CD4-positive, alpha-beta memory T cell (primary cell): ENCODE measurements around the gene CCL26. TPM values are rescaled to one million over a fixed set of nuclear protein-coding genes. Genes with fewer than 3 reads are reported as not detected.
"Not testable (repeated sequence)": the region's sequence is repeated elsewhere in the genome, so short reads cannot be mapped to it uniquely, and the experiment has no call there.

Experiments used
- CTCF ChIA-PET: fragments of 350-600 bp; sonication (Branson Sonifier 250); formaldehyde crosslinking; loops from one replicate; lab custom pipeline; 2021; ENCODE audit warnings: inconsistent platforms; ENCODE audit not compliant: partially characterized antibody; lab: Charles Lee
- POLR2A ChIA-PET: fragments of 350-600 bp; sonication (Branson Sonifier 250); formaldehyde crosslinking; loops from one replicate; lab custom pipeline; 2021; ENCODE audit not compliant: partially characterized antibody; lab: Charles Lee
- DNase-seq, 5 donors: peaks; one replicate each; pipeline versions ENCODE4 v3.0.0 to v3.0.0-alpha.2; 2020 to 2022; ENCODE audit warnings: mixed read lengths in 1 of 5
- H3K27ac ChIP-seq: one replicate; pipeline ENCODE4 v1.7.0; 2013; ENCODE audit warnings: low read depth, low read length
- H3K27me3 ChIP-seq: 2 replicates; pipeline ENCODE4 v1.7.0; 2013; ENCODE audit warnings: mild to moderate bottlenecking, low read length, moderate library complexity; ENCODE audit not compliant: insufficient read depth
- H3K36me3 ChIP-seq: 2 replicates; pipeline ENCODE4 v1.7.0; 2013; ENCODE audit warnings: mild to moderate bottlenecking, low read length, moderate library complexity; ENCODE audit not compliant: insufficient read depth
- H3K4me1 ChIP-seq: 2 replicates; pipeline ENCODE4 v1.7.0; 2013; ENCODE audit warnings: mild to moderate bottlenecking, low read length, moderate library complexity; ENCODE audit not compliant: insufficient read depth
- H3K4me3 ChIP-seq, 2 donors: one replicate each; pipeline ENCODE4 v1.7.0; 2013; ENCODE audit warnings: low read length in 2 of 2, mild to moderate bottlenecking in 1 of 2
- H3K9me3 ChIP-seq, 2 donors: one replicate each; pipeline ENCODE4 v1.7.0; 2013; ENCODE audit warnings: low read length in 2 of 2, control low read depth in 1 of 2; ENCODE audit not compliant: control insufficient read depth in 1 of 2
- H3K27ac Mint-ChIP-seq, 7 donors: one replicate each; pipeline ENCODE4 v1.8.0; 2020 to 2021; ENCODE audit warnings: mixed read lengths in 7 of 7, mild to moderate bottlenecking in 6 of 7, inconsistent platforms in 3 of 7, moderate library complexity in 3 of 7
- H3K27me3 Mint-ChIP-seq, 2 donors: one replicate each; pipeline ENCODE4 v1.8.0; 2020 to 2021; ENCODE audit warnings: mixed read lengths in 2 of 2
- H3K36me3 Mint-ChIP-seq, 2 donors: one replicate each; pipeline ENCODE4 v1.8.0; 2020 to 2021; ENCODE audit warnings: mixed read lengths in 2 of 2, inconsistent platforms in 1 of 2, mild to moderate bottlenecking in 1 of 2
- H3K4me1 Mint-ChIP-seq, 4 donors: one replicate each; pipeline ENCODE4 v1.8.0; 2020 to 2021; ENCODE audit warnings: mixed read lengths in 4 of 4, mild to moderate bottlenecking in 1 of 4
- H3K4me3 Mint-ChIP-seq, 8 donors: one replicate each; pipeline ENCODE4 v1.8.0; 2020 to 2021; ENCODE audit warnings: mixed read lengths in 8 of 8, mild to moderate bottlenecking in 7 of 8, moderate library complexity in 6 of 8, inconsistent platforms in 3 of 8
- H3K9me3 Mint-ChIP-seq, 8 donors: one replicate each; pipeline ENCODE4 v1.8.0; 2020 to 2021; ENCODE audit warnings: mixed read lengths in 8 of 8, mild to moderate bottlenecking in 5 of 8, inconsistent platforms in 3 of 8, moderate library complexity in 1 of 8
- intact Hi-C: fragments of 100-400 bp; cut with micrococcal nuclease; formaldehyde crosslinking; loops from one replicate; pipeline ENCODE4 v1.15.1; 2023
- polyA plus RNA-seq, 2 donors: library from polyadenylated mRNA; unstranded; fragments of 300-500 nt; fragmentation: Illumina TruSeq; gene quantifications; one replicate each; pipeline ENCODE4 v1.2.3, GENCODE V29; 2021
- total RNA-seq, 2 experiments: library from RNA; stranded (reverse); gene quantifications; one replicate each; pipeline ENCODE4 v1.2.3, GENCODE V29; 2021

CCL26 gene
- total and polyA plus RNA-seq, 4 experiments from 2014 or later: not detected

DNA sequence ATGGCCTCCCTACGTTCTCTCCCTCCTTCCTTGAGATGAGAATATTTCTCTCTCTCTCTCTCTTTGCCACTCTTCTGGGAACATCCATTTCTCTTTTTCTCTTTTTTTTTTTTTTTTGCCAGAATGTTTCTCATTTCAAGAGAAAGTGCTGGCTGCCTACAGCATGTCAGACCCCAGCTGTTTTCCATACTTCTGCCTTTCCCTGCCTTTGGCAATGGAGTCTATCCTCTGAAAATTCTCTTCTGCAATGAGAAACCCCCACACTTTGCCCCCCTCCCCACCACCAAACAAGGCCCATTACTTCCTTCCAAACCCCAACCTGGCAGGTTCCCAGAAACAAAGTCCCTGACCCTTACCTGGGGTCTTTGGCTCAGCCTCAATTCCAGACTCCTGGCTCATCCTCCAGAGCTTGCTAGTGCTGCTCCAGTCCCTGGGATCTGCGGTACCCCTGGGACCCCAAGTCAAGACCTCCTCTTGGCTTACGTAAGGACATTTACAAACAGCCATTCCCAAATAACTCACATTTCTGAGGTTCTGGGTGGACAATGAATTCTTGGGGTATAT, 17.4 kb upstream of the CCL26 start:
- no peak overlapping the region for H3K4me3 ChIP-seq
- H3K4me1 ChIP-seq: no peaks in the 10 kb centered on the region
- no peak for DNase-seq
- no peak overlapping the region for H3K27ac ChIP-seq
- H3K9me3 ChIP-seq: no peaks in the 10 kb centered on the region
- no peaks in the 10 kb centered on the region for H3K36me3 ChIP-seq
- peaks cover 0 to 3% of the 10 kb centered on the region in 2 donors for H3K27me3 Mint-ChIP-seq
- intact Hi-C loops: no loop called here
- CTCF ChIA-PET: no interaction called here
- no peak overlapping the region for H3K27ac Mint-ChIP-seq
- H3K9me3 Mint-ChIP-seq: no peaks in the 10 kb centered on the region
- H3K27me3 ChIP-seq: no peaks in the 10 kb centered on the region
- H3K4me3 Mint-ChIP-seq: no peak overlapping the region
- no peaks in the 10 kb centered on the region for H3K36me3 Mint-ChIP-seq
- POLR2A ChIA-PET: no interaction called here
- no peaks in the 10 kb centered on the region for H3K4me1 Mint-ChIP-seq

DNA sequence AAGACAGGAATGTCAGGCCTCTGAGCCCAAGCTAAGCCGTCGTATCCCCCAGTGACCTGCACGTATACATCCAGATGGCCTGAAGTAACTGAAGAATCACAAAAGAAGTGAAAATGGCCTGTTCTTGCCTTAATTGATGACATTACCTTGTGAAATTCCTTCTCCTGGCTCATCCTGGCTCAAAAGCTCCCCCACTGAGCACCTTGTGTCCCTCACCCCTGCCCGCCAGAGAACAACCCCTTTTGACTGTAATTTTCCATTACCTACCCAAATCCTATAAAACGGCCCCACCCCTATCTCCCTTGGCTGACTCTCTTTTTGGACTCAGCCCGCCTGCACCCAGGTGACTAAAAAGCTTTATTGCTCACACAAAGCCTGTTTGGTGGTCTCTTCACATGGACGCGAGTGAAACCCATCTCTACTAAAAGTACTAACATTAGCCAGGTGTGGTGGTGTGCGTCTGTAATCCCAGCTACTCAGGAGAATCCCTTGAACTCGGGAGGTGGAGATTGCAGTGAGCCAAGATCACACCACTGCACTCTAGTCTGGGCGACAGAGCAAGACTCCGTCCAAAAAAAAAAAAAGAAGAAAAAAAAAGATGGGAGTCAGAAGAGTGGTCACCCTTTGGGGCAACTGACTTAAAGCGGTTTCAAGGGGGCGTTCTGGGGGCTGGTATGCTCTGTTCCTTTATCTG, 16.3 kb upstream of the CCL26 start:
- H3K27ac ChIP-seq, H3K4me3 Mint-ChIP-seq, H3K27me3 Mint-ChIP-seq, H3K27ac Mint-ChIP-seq, H3K9me3 ChIP-seq, intact Hi-C loops, H3K27me3 ChIP-seq, DNase-seq, H3K36me3 ChIP-seq, H3K4me1 ChIP-seq, POLR2A ChIA-PET, H3K36me3 Mint-ChIP-seq, CTCF ChIA-PET, H3K4me1 Mint-ChIP-seq, H3K4me3 ChIP-seq, H3K9me3 Mint-ChIP-seq: not testable (repeated sequence)

DNA sequence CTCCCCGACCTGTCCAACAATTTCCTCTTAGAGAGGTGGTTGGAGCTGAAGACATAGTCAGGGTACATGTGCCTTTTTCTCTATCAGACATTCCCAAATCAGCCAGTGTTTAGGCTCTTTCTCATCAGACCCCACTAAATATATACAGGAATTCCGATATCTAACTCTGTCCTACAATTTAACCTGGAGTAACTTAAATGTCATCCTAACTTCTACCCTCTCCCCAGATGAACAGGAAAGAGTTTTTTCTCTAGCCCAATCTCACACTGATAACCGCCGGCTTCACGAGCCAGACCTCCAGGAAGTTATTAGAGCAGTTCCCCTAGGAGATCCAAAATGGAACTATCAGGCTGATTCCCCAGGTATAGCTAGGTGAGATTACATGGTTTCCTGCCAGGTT, 11.0 kb upstream of the CCL26 start:
- H3K36me3 ChIP-seq, H3K27me3 ChIP-seq, H3K4me3 ChIP-seq, H3K27me3 Mint-ChIP-seq, POLR2A ChIA-PET, DNase-seq, H3K9me3 ChIP-seq, H3K27ac ChIP-seq, H3K4me1 Mint-ChIP-seq, intact Hi-C loops, H3K4me1 ChIP-seq, H3K4me3 Mint-ChIP-seq, H3K36me3 Mint-ChIP-seq, H3K9me3 Mint-ChIP-seq: not testable (repeated sequence)
- CTCF ChIA-PET: interaction anchor here (0.7 kb wide), 1 partner anchor 80 kb away, joined by 3 read pairs; no protein-coding TSS in a partner anchor
- H3K27ac Mint-ChIP-seq: peak overlapping the region in 1 of 7 donors; percentile 42

DNA sequence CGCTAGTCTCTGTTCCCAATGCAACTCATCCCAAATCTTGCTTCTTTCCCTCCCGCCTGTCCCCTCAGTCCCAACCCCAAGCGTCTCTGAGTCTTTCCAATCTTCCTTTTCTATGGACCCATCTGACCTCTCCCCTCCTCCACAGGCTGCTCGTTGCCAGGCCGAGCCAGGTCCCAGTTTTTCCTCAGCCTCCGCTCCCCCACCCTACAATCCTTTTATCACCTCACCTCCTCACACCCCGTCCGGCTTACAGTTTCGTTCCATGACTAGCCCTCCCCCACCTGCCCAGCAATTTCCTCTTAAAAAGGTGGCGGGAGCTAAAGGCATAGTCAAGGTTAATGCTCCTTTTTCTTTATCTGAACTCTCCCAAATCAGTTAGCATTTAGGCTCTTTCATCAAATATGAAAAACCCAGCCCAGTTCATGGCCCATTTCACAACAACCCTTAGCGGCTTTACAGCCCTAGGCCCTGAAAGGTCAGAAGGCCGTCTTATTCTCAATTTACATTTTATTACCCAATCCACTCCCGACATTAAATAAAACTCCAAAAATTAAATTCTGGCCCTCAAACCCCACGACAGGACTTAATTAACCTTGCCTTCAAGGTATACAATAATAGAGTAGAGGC, 8.7 kb upstream of the CCL26 start:
- H3K27ac Mint-ChIP-seq, H3K27me3 Mint-ChIP-seq, DNase-seq, POLR2A ChIA-PET, H3K27me3 ChIP-seq, H3K4me3 Mint-ChIP-seq, H3K4me3 ChIP-seq, H3K36me3 ChIP-seq, H3K36me3 Mint-ChIP-seq, H3K9me3 Mint-ChIP-seq, H3K9me3 ChIP-seq, intact Hi-C loops, CTCF ChIA-PET, H3K27ac ChIP-seq: not testable (repeated sequence)
- H3K4me1 ChIP-seq: peaks cover 10% of the 10 kb centered on the region
- H3K4me1 Mint-ChIP-seq: peaks cover 5 to 17% (median 8%) of the 10 kb centered on the region in 4 donors

DNA sequence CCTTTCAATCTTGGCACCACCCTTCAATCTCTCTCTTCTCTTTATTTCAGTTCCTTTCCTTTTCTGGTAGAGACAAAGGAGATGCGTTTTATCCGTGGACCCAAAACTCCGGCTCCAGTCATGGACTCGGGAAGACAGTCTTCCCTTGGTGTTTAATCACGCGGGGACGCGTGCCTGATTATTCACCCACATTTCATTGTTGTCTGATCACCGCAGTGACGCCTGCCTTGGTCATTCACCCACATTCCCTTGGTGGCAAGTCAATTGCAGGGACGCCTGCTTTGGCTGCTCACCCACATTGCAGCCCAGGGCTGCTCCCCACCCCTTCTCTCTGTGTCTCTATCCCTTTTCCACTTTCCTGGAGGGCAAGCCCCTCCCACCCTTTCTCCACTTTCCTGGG, 7.5 kb upstream of the CCL26 start:
- H3K9me3 Mint-ChIP-seq, H3K27me3 Mint-ChIP-seq, H3K9me3 ChIP-seq, DNase-seq, H3K27ac ChIP-seq, H3K36me3 ChIP-seq, H3K36me3 Mint-ChIP-seq, intact Hi-C loops, H3K27me3 ChIP-seq, CTCF ChIA-PET, POLR2A ChIA-PET, H3K4me3 Mint-ChIP-seq, H3K4me3 ChIP-seq, H3K27ac Mint-ChIP-seq: not testable (repeated sequence)
- peaks cover 5 to 17% (median 11%) of the 10 kb centered on the region in 4 donors for H3K4me1 Mint-ChIP-seq
- H3K4me1 ChIP-seq: peaks cover 10% of the 10 kb centered on the region

DNA sequence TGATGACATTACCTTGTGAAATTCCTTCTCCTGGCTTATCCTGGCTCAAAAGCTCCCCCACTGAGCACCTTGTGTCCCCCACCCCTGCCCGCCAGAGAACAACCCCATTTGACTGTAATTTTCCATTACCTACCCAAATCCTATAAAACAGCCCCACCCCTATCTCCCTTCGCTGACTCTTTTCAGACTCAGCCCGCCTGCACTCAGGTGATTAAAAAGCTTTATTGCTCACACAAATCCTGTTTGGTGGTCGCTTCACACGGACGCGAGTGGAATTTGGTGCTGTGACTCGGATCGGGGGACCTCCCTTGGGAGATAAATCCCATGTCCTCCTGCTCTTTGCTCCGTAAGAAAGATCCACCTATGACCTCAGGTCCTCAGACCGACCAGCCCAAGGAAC, 7.0 kb upstream of the CCL26 start:
- peak overlapping the region in 1 of 7 donors; percentile 59 for H3K27ac Mint-ChIP-seq
- H3K36me3 Mint-ChIP-seq, intact Hi-C loops, H3K4me3 ChIP-seq, H3K9me3 ChIP-seq, DNase-seq, H3K27ac ChIP-seq, H3K36me3 ChIP-seq, H3K4me3 Mint-ChIP-seq, H3K27me3 Mint-ChIP-seq, H3K9me3 Mint-ChIP-seq, CTCF ChIA-PET, H3K27me3 ChIP-seq, POLR2A ChIA-PET: not testable (repeated sequence)
- peaks cover 5 to 17% (median 11%) of the 10 kb centered on the region in 4 donors for H3K4me1 Mint-ChIP-seq
- H3K4me1 ChIP-seq: peaks cover 10% of the 10 kb centered on the region

DNA sequence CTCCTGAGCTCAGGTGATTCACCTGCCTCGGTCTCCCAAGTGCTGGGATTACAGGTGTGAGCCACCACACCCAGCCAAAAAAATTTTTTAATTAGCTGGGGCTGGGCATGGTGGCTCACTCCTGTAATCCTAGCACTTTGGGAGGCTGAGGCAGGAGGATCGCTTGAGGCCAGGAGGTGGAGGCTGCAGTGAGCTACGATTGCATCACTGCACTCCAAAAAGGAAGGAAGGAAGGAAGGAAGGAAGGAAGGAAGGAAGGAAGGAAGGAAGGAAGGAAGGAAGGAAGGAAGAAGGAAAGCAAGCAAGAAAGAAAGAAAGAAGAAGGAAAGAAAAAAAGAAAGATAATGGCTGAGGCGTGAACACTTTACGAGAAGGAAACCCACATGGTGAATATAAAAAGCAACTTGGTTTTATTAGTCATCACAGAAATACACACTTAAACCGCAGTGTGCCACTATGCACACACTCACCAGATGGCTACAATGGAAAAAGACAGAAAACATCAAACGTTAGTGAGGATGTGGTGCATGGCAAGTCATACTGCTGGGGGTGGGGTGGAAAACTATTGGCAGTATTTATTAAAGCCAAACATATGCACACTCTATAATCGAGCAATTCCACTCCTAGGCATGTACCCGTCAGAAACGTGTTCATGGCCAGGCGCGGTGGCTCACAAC, 4.4 kb upstream of the CCL26 start:
- no peaks in the 10 kb centered on the region for H3K9me3 ChIP-seq
- peaks cover 5 to 17% (median 11%) of the 10 kb centered on the region in 4 donors for H3K4me1 Mint-ChIP-seq
- H3K27me3 Mint-ChIP-seq: no peaks in the 10 kb centered on the region
- peak overlapping the region in 6 of 7 donors; percentile 10 to 78 (median 54) for H3K27ac Mint-ChIP-seq
- peak; percentile 46 to 69 (median 67) for DNase-seq
- peak overlapping the region in 2 of 8 donors; percentile 20 to 31 for H3K4me3 Mint-ChIP-seq
- no peaks in the 10 kb centered on the region for H3K9me3 Mint-ChIP-seq
- H3K27me3 ChIP-seq: no peaks in the 10 kb centered on the region
- ChIA-PET POLR2A (no interaction called here), CTCF (no interaction called here)
- H3K36me3 ChIP-seq: no peaks in the 10 kb centered on the region
- peaks cover 10% of the 10 kb centered on the region for H3K4me1 ChIP-seq
- no peaks in the 10 kb centered on the region for H3K36me3 Mint-ChIP-seq
- no peak overlapping the region for H3K4me3 ChIP-seq
- intact Hi-C loops: loop anchor here (1.0 kb wide), 1 partner anchor 244 kb away; no protein-coding TSS in a partner anchor
- no peak overlapping the region for H3K27ac ChIP-seq
